ENCODE measurements around the gene SLC38A10.

The SLC38A10 gene

GRCh38 chr17:81330884-81331245, 35.8 kb upstream of the SLC38A10 start:
- DNase-seq, result no peak

GRCh38 chr17:81329927-81330883, 35.1 kb upstream of the SLC38A10 start:
- no peak for DNase-seq

GRCh38 chr17:81328978-81329926, 34.1 kb upstream of the SLC38A10 start:
- DNase-seq, result peak; percentile 66

- no peak for DNase-seq
These were observed 33.4 kb upstream of the SLC38A10 start for GRCh38 chr17:81328489-81328888.

GRCh38 chr17:81325714-81326358, 30.7 kb upstream of the SLC38A10 start:
- DNase-seq, result no peak

- no peak for DNase-seq
These were observed 30.0 kb upstream of the SLC38A10 start for GRCh38 chr17:81324851-81325713.

GRCh38 chr17:81324177-81324850, 29.2 kb upstream of the SLC38A10 start:
- no peak for DNase-seq

GRCh38 chr17:81323411-81323868, 28.3 kb upstream of the SLC38A10 start:
- DNase-seq, result no peak

GRCh38 chr17:81323083-81323369, 27.9 kb upstream of the SLC38A10 start:
- DNase-seq, result no peak

- no peak for DNase-seq
These were observed 27.4 kb upstream of the SLC38A10 start for GRCh38 chr17:81322271-81323082.

- no peak for DNase-seq
These were observed 23.0 kb upstream of the SLC38A10 start for GRCh38 chr17:81317961-81318605.

- no peak for DNase-seq
These were observed 22.4 kb upstream of the SLC38A10 start for GRCh38 chr17:81317530-81317821.

- no peak for DNase-seq
These were observed 20.8 kb upstream of the SLC38A10 start for GRCh38 chr17:81315885-81316391.

- DNase-seq, result no peak
These were observed 20.2 kb upstream of the SLC38A10 start for GRCh38 chr17:81315129-81315884.

- no peak for DNase-seq
These were observed 19.4 kb upstream of the SLC38A10 start for GRCh38 chr17:81314398-81315081.

- DNase-seq, result no peak
These were observed 18.8 kb upstream of the SLC38A10 start for GRCh38 chr17:81313776-81314397.

- no peak for DNase-seq
These were observed 17.7 kb upstream of the SLC38A10 start for GRCh38 chr17:81312624-81313325.

GRCh38 chr17:81311946-81312345, 16.8 kb upstream of the SLC38A10 start:
- DNase-seq, result no peak
